ENCODE measurements around the gene RAP1GDS1. TPM values are rescaled to one million over a fixed set of nuclear protein-coding genes. Genes with fewer than 3 reads are reported as not detected.

Gene RAP1GDS1
- total RNA-seq, 2 experiments from 2014 or later: 22.3 to 25.2 TPM

DNA sequence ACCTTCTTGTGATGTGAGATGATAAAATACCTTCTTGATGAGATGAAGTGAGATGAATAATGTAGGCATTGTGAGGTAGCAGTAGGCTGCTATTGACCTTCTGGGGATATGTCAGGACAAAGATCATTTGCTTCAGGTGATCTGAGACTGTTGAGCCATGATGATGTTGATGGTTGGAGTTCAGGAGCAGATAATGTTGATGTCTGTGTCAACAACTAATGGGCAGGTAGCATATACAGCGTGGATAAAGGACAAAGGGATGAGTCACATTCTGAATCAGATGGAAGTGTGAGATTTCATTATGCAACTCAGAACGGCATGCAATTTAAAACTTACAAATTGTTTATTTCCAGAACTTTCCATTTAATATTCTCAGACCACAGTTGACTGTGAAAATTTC, 57.3 kb downstream of the RAP1GDS1 start:
- Mint-ChIP-seq H3K36me3 (ENCODE audit: low read depth) (peaks cover 36% of the 10 kb centered on the region), H3K4me3 (no peak overlapping the region), H3K9me3 (peaks cover 9% of the 10 kb centered on the region), H3K4me1 (ENCODE audit: low read depth) (peaks cover 7% of the 10 kb centered on the region), H3K27me3 (no peaks in the 10 kb centered on the region), H3K27ac (no peak overlapping the region)
- H3K4me1 ChIP-seq (ENCODE audit: insufficient read depth, low read length): no peaks in the 10 kb centered on the region
- ChIA-PET POLR2A (no interaction called here), CTCF (no interaction called here)
- peaks cover 9% of the 10 kb centered on the region for H3K36me3 ChIP-seq (ENCODE audit: insufficient read depth, low read length)
- no peak for ATAC-seq (ENCODE audit: poor library complexity)
- no peak for DNase-seq
- H3K27ac ChIP-seq (ENCODE audit: low read depth in 1 of 2, low read length in 2 of 2): no peak overlapping the region
- TF ChIP-seq, protein P1, sequence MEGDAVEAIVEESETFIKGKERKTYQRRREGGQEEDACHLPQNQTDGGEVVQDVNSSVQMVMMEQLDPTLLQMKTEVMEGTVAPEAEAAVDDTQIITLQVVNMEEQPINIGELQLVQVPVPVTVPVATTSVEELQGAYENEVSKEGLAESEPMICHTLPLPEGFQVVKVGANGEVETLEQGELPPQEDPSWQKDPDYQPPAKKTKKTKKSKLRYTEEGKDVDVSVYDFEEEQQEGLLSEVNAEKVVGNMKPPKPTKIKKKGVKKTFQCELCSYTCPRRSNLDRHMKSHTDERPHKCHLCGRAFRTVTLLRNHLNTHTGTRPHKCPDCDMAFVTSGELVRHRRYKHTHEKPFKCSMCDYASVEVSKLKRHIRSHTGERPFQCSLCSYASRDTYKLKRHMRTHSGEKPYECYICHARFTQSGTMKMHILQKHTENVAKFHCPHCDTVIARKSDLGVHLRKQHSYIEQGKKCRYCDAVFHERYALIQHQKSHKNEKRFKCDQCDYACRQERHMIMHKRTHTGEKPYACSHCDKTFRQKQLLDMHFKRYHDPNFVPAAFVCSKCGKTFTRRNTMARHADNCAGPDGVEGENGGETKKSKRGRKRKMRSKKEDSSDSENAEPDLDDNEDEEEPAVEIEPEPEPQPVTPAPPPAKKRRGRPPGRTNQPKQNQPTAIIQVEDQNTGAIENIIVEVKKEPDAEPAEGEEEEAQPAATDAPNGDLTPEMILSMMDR (IDR thresholded peaks at IDR 0.05): no peak
- H3K4me3 ChIP-seq (ENCODE audit: low read length): no peak overlapping the region
- H3K9me3 ChIP-seq (ENCODE audit: control insufficient read depth in 1 of 2, insufficient read depth in 1 of 2, low read length in 2 of 2): no peaks in the 10 kb centered on the region
- intact Hi-C loops (cut with DNase I, micrococcal nuclease): no loop called here
- H3K27me3 ChIP-seq (ENCODE audit: control insufficient read depth in 1 of 2, insufficient read depth in 2 of 2, low read length in 2 of 2): no peaks in the 10 kb centered on the region

DNA sequence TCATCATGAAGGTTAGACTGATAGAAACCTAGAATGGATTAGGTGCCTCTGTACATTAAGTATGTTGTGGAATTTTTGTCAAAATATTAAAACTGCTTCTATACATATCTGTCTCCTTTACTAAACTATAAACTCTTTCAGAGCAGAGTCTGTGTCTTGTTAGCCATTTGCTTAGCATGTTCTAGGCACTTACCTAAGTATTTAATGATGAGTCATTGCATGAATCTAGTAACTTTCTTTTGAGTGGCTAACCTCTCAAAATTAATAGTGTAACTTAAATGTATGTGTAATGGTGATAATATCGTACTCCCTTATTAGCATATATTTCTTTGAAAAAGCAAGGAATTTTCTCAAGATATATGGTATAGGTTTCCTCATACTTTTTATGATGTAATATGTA, 57.8 kb downstream of the RAP1GDS1 start:
- Histone ChIP-seq H3K27ac (ENCODE audit: low read depth in 1 of 2, low read length in 2 of 2) (no peak overlapping the region), H3K36me3 (ENCODE audit: insufficient read depth, low read length) (peaks cover 9% of the 10 kb centered on the region), H3K4me3 (ENCODE audit: low read length) (no peak overlapping the region), H3K9me3 (ENCODE audit: control insufficient read depth in 1 of 2, insufficient read depth in 1 of 2, low read length in 2 of 2) (no peaks in the 10 kb centered on the region), H3K27me3 (ENCODE audit: control insufficient read depth in 1 of 2, insufficient read depth in 2 of 2, low read length in 2 of 2) (no peaks in the 10 kb centered on the region), H3K4me1 (ENCODE audit: insufficient read depth, low read length) (no peaks in the 10 kb centered on the region)
- H3K4me3 Mint-ChIP-seq: no peak overlapping the region
- H3K27ac Mint-ChIP-seq: no peak overlapping the region
- intact Hi-C loops (cut with DNase I, micrococcal nuclease): no loop called here
- TF ChIP-seq, protein P1 (IDR thresholded peaks at IDR 0.05): no peak
- H3K4me1 Mint-ChIP-seq (ENCODE audit: low read depth): peaks cover 4% of the 10 kb centered on the region
- POLR2A ChIA-PET: no interaction called here
- peaks cover 9% of the 10 kb centered on the region for H3K9me3 Mint-ChIP-seq
- H3K36me3 Mint-ChIP-seq (ENCODE audit: low read depth): peaks cover 31% of the 10 kb centered on the region
- no peak for ATAC-seq (ENCODE audit: poor library complexity)
- CTCF ChIA-PET: no interaction called here
- no peak for DNase-seq
- H3K27me3 Mint-ChIP-seq: no peaks in the 10 kb centered on the region

DNA sequence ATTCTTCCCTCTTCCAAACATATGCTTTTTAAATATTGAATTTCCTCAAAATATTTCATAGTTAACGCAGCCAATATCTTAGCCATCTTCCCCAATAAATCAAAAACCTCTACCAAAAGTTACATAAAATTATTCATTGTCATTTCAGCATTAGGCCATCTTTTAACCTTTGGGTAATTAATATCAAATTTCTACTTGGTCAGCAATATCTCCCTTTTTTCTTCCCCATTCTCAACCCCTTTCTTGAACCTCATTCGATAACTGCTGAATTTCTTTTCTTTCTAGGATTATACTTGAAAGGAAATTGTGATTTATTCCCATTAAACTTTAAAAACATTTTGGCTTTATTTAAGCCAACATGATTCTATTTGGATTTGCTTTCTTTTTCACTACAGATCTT, 65.0 kb downstream of the RAP1GDS1 start:
- Histone ChIP-seq H3K4me1 (ENCODE audit: insufficient read depth, low read length) (no peaks in the 10 kb centered on the region), H3K27ac (ENCODE audit: low read depth in 1 of 2, low read length in 2 of 2) (no peak overlapping the region), H3K36me3 (ENCODE audit: insufficient read depth, low read length) (no peaks in the 10 kb centered on the region), H3K27me3 (ENCODE audit: control insufficient read depth in 1 of 2, insufficient read depth in 2 of 2, low read length in 2 of 2) (no peaks in the 10 kb centered on the region), H3K4me3 (ENCODE audit: low read length) (no peak overlapping the region), H3K9me3 (ENCODE audit: control insufficient read depth in 1 of 2, insufficient read depth in 1 of 2, low read length in 2 of 2) (peaks cover 0 to 16% of the 10 kb centered on the region in 2 experiments)
- Mint-ChIP-seq H3K4me1 (ENCODE audit: low read depth) (no peaks in the 10 kb centered on the region), H3K27ac (no peak overlapping the region), H3K9me3 (peaks cover 5% of the 10 kb centered on the region), H3K27me3 (no peaks in the 10 kb centered on the region), H3K4me3 (no peak overlapping the region), H3K36me3 (ENCODE audit: low read depth) (peaks cover 49% of the 10 kb centered on the region)
- intact Hi-C loops (cut with DNase I, micrococcal nuclease): no loop called here
- ATAC-seq (ENCODE audit: poor library complexity) (no peak), DNase-seq (no peak)
- ChIA-PET CTCF (no interaction called here), POLR2A (no interaction called here)
- TF ChIP-seq, protein P1 (IDR thresholded peaks at IDR 0.05): no peak

All from CD4-positive, alpha-beta T cell (primary cell).